Measurements from ENCODE around the gene ZBTB7C.

Gene ZBTB7C

GRCh38 chr18:48154828-48155227 is 254.4 kb downstream of the ZBTB7C start:
- Histone ChIP-seq H3F3A (ENCODE audit: low read depth) (no peaks in the 10 kb centered on the region), H3K4me3 (ENCODE audit: low read length, poor library complexity, severe bottlenecking) (no peak overlapping the region), H3K36me3 (ENCODE audit: insufficient read depth, low read length) (no peaks in the 10 kb centered on the region), H3K9me3 (ENCODE audit: insufficient read depth, low read depth, low read length) (no peaks in the 10 kb centered on the region), H2AFZ (ENCODE audit: low read length) (no peak overlapping the region), H3K4me2 (ENCODE audit: low read depth, low read length, poor library complexity, severe bottlenecking) (no peak overlapping the region), H3K9ac (ENCODE audit: low read depth, low read length, poor library complexity, severe bottlenecking) (no peak overlapping the region), H3K9me2 (replicated peaks; ENCODE audit: low read depth, low read length) (no peaks in the 10 kb centered on the region), H3K4me1 (ENCODE audit: insufficient read depth, low read length, poor library complexity, severe bottlenecking) (no peaks in the 10 kb centered on the region), H3K27me3 (ENCODE audit: insufficient read depth, low read length, poor library complexity, severe bottlenecking) (no peaks in the 10 kb centered on the region), H3K79me2 (ENCODE audit: insufficient read depth, low read length) (no peaks in the 10 kb centered on the region), H4K20me1 (ENCODE audit: insufficient read depth, low read length, poor library complexity, severe bottlenecking) (no peaks in the 10 kb centered on the region)
- TF ChIP-seq EZH2phosphoT487 (IDR thresholded peaks at IDR 0.05; ENCODE audit: borderline replicate concordance) (no peak), CTCF (conservative IDR thresholded peaks at IDR 0.05; ENCODE audit: low read length) (0 out of 2 replicates have a peak, but pooled peaks have one; percentile 14)

- no peak overlapping the region for H3K9ac ChIP-seq (ENCODE audit: low read depth, low read length, poor library complexity, severe bottlenecking)
- H3K79me2 ChIP-seq (ENCODE audit: insufficient read depth, low read length) = no peaks in the 10 kb centered on the region
- H3F3A ChIP-seq (ENCODE audit: low read depth) = no peaks in the 10 kb centered on the region
- TF ChIP-seq EZH2phosphoT487 (IDR thresholded peaks at IDR 0.05; ENCODE audit: borderline replicate concordance) (no peak), CTCF (conservative IDR thresholded peaks at IDR 0.05; ENCODE audit: low read length) (no peak)
- H2AFZ ChIP-seq (ENCODE audit: low read length) = no peak overlapping the region
- no peaks in the 10 kb centered on the region for H3K27me3 ChIP-seq (ENCODE audit: insufficient read depth, low read length, poor library complexity, severe bottlenecking)
- H3K4me1 ChIP-seq (ENCODE audit: insufficient read depth, low read length, poor library complexity, severe bottlenecking) = no peaks in the 10 kb centered on the region
- no peaks in the 10 kb centered on the region for H3K9me2 ChIP-seq (replicated peaks; ENCODE audit: low read depth, low read length)
- no peaks in the 10 kb centered on the region for H3K36me3 ChIP-seq (ENCODE audit: insufficient read depth, low read length)
- no peak overlapping the region for H3K4me2 ChIP-seq (ENCODE audit: low read depth, low read length, poor library complexity, severe bottlenecking)
- no peaks in the 10 kb centered on the region for H4K20me1 ChIP-seq (ENCODE audit: insufficient read depth, low read length, poor library complexity, severe bottlenecking)
- no peak overlapping the region for H3K4me3 ChIP-seq (ENCODE audit: low read length, poor library complexity, severe bottlenecking)
- H3K9me3 ChIP-seq (ENCODE audit: insufficient read depth, low read depth, low read length) = no peaks in the 10 kb centered on the region
Observed at GRCh38 chr18:48153613-48154481, 255.3 kb downstream of the ZBTB7C start.

GRCh38 chr18:48152549-48152948 is 256.6 kb downstream of the ZBTB7C start:
- no peak overlapping the region for H2AFZ ChIP-seq (ENCODE audit: low read length)
- no peak overlapping the region for H3K4me3 ChIP-seq (ENCODE audit: low read length, poor library complexity, severe bottlenecking)
- no peaks in the 10 kb centered on the region for H3K4me1 ChIP-seq (ENCODE audit: insufficient read depth, low read length, poor library complexity, severe bottlenecking)
- H3K9me2 ChIP-seq (replicated peaks; ENCODE audit: low read depth, low read length) = no peaks in the 10 kb centered on the region
- H3F3A ChIP-seq (ENCODE audit: low read depth) = no peaks in the 10 kb centered on the region
- H3K27me3 ChIP-seq (ENCODE audit: insufficient read depth, low read length, poor library complexity, severe bottlenecking) = no peaks in the 10 kb centered on the region
- no peak for TF ChIP-seq CTCF (conservative IDR thresholded peaks at IDR 0.05; ENCODE audit: low read length)
- H3K9me3 ChIP-seq (ENCODE audit: insufficient read depth, low read depth, low read length) = no peaks in the 10 kb centered on the region
- no peak overlapping the region for H3K9ac ChIP-seq (ENCODE audit: low read depth, low read length, poor library complexity, severe bottlenecking)
- H3K4me2 ChIP-seq (ENCODE audit: low read depth, low read length, poor library complexity, severe bottlenecking) = no peak overlapping the region
- no peaks in the 10 kb centered on the region for H4K20me1 ChIP-seq (ENCODE audit: insufficient read depth, low read length, poor library complexity, severe bottlenecking)
- no peaks in the 10 kb centered on the region for H3K36me3 ChIP-seq (ENCODE audit: insufficient read depth, low read length)
- H3K79me2 ChIP-seq (ENCODE audit: insufficient read depth, low read length) = no peaks in the 10 kb centered on the region

Data from Loucy (cell line).